Panc1 (cell line): ENCODE results near the gene LRP1B. TPM values are rescaled to one million over a fixed set of nuclear protein-coding genes. Genes with fewer than 3 reads are reported as not detected.
"Not testable (repeated sequence)": the region's sequence is repeated elsewhere in the genome, so short reads cannot be mapped to it uniquely, and the experiment has no call there.

Experiments used
- ATAC-seq: fragments of 200-7000 bp; cut with Tn5 transposase; 2 replicates; pipeline ENCODE4 v1.9.1; 2020; ENCODE audit warnings: mild to moderate bottlenecking, moderate library complexity
- BruUV-seq: library from RNA; stranded (reverse); fragments of 400-500 nt; replicated peaks from 2 replicates; lab custom pipeline; 2021; lab: Mats Ljungman, UMichigan
- CTCF ChIA-PET: fragments of 300-600 bp; sonication (Branson Sonifier 250); formaldehyde crosslinking; loops from one replicate; lab custom pipeline; 2022; ENCODE audit warnings: antibody characterized with exemption; lab: Charles Lee
- POLR2A ChIA-PET: fragments of 300-600 bp; sonication (Branson Sonifier 250); formaldehyde crosslinking; loops from one replicate; lab custom pipeline; 2022; ENCODE audit warnings: antibody characterized with exemption; lab: Charles Lee
- DNase-seq: peaks from one replicate; pipeline ENCODE4 v3.0.0-alpha.2; 2010; ENCODE audit warnings: low read depth, low spot score
- H3K27ac ChIP-seq: 2 replicates; pipeline ENCODE4 v1.5.1; 2011; ENCODE audit warnings: mild to moderate bottlenecking, low read length, inconsistent platforms
- H3K27me3 ChIP-seq: fragments of 200-500 bp; sonication (Bioruptor generic); 2 replicates; pipeline ENCODE4 v1.6.0; 2014; ENCODE audit warnings: low read length, inconsistent platforms; ENCODE audit not compliant: control insufficient read depth, insufficient read depth
- H3K36me3 ChIP-seq: fragments of 200-500 bp; sonication (Bioruptor generic); 2 replicates; pipeline ENCODE4 v1.5.1; 2014; ENCODE audit warnings: inconsistent platforms, mild to moderate bottlenecking, low read length, moderate library complexity; ENCODE audit not compliant: control insufficient read depth, insufficient read depth
- H3K4me1 ChIP-seq: 2 replicates; pipeline ENCODE4 v1.5.1; 2011; ENCODE audit warnings: inconsistent platforms, mild to moderate bottlenecking, low read length, moderate library complexity; ENCODE audit not compliant: control insufficient read depth, insufficient read depth
- H3K4me3 ChIP-seq, 2 experiments: 2 replicates each; pipeline ENCODE4 v1.5.1; 2011 to 2012; ENCODE audit warnings: low read depth in 2 of 2, low read length in 2 of 2, mild to moderate bottlenecking in 2 of 2, inconsistent platforms in 1 of 2, moderate library complexity in 1 of 2
- H3K9me3 ChIP-seq: fragments of 200-500 bp; sonication (Bioruptor generic); 2 replicates; pipeline ENCODE4 v1.5.1; 2014; ENCODE audit warnings: low read depth, mild to moderate bottlenecking, inconsistent platforms, low read length, moderate library complexity; ENCODE audit not compliant: control insufficient read depth, insufficient read depth
- CTCF ChIP-seq: fragments of 450-650 bp; IDR thresholded peaks from 2 replicates; pipeline ENCODE4 v1.5.1; 2017; ENCODE audit warnings: mild to moderate bottlenecking
- POLR2AphosphoS5 ChIP-seq: IDR thresholded peaks from 2 replicates; pipeline ENCODE4 v1.6.1; 2012; ENCODE audit warnings: mild to moderate bottlenecking, low read depth, low read length, moderate library complexity
- REST ChIP-seq, 2 experiments: IDR thresholded peaks; 2 replicates each; pipeline ENCODE4 v1.6.1; 2011 to 2012; ENCODE audit warnings: low read depth in 2 of 2, control low read depth in 1 of 2, low read length in 1 of 2, mild to moderate bottlenecking in 1 of 2, moderate library complexity in 1 of 2; ENCODE audit not compliant: insufficient read depth in 1 of 2
- SIN3A ChIP-seq: IDR thresholded peaks from 2 replicates; pipeline ENCODE4 v1.6.1; 2012; ENCODE audit warnings: low read depth, mild to moderate bottlenecking, low read length, moderate library complexity, borderline replicate concordance; ENCODE audit not compliant: insufficient read depth
- TCF7L2 ChIP-seq: IDR thresholded peaks from 2 replicates; pipeline ENCODE4 v1.6.1; 2011; ENCODE audit warnings: mild to moderate bottlenecking, low read depth, low read length, inconsistent platforms
- in situ Hi-C: cut with HindIII; loops from 2 replicates; pipeline ENCODE4 v1.10.0; 2016; ENCODE audit warnings: low sequenced_read_pairs, low pct_unique_long_range_greater_than_20kb
- intact Hi-C: fragments of 100-400 bp; cut with micrococcal nuclease; formaldehyde crosslinking; loops from one replicate; pipeline ENCODE4 v1.10.0; 2022; ENCODE audit not compliant: unreplicated experiment
- total RNA-seq: library from RNA; stranded (reverse); gene quantifications from one replicate; pipeline ENCODE4 v1.2.1, GENCODE V29; 2021; ENCODE audit not compliant: unreplicated experiment

The LRP1B gene
- total RNA-seq, 1 experiment from 2014 or later: 0.54 TPM

GRCh38 chr2:140417504-140417903 lies 1713.3 kb downstream of the LRP1B start:
- TF ChIP-seq POLR2AphosphoS5: no peak
- no peak for TF ChIP-seq SIN3A
- no peak for TF ChIP-seq TCF7L2
- TF ChIP-seq REST (IDR thresholded peaks at IDR 0.05; ENCODE audit: insufficient read depth in 1 of 2, low read depth in 2 of 2, low read length in 1 of 2): no peak
- TF ChIP-seq CTCF: no peak
- DNase-seq (no peak), ATAC-seq (no peak)
- Histone ChIP-seq H3K36me3 (no peaks in the 10 kb centered on the region), H3K4me1 (no peaks in the 10 kb centered on the region), H3K27ac (no peak overlapping the region), H3K9me3 (no peaks in the 10 kb centered on the region), H3K27me3 (no peaks in the 10 kb centered on the region), H3K4me3 (no peak overlapping the region)
- CTCF ChIA-PET: no interaction called here
- intact Hi-C loops (no loop called here), in situ Hi-C loops (no loop called here)
- POLR2A ChIA-PET: no interaction called here
- no TSS peak for BruUV-seq

- H3K4me1 ChIP-seq: no peaks in the 10 kb centered on the region
- intact Hi-C loops: no loop called here
- ChIA-PET CTCF (no interaction called here), POLR2A (no interaction called here)
- H3K9me3 ChIP-seq: no peaks in the 10 kb centered on the region
- no peak overlapping the region for H3K4me3 ChIP-seq
- TF ChIP-seq REST (IDR thresholded peaks at IDR 0.05; ENCODE audit: insufficient read depth in 1 of 2, low read depth in 2 of 2, low read length in 1 of 2) (no peak), SIN3A (no peak), TCF7L2 (no peak), POLR2AphosphoS5 (no peak), CTCF (no peak)
- BruUV-seq: no TSS peak
- H3K36me3 ChIP-seq: no peaks in the 10 kb centered on the region
- in situ Hi-C loops: no loop called here
- ATAC-seq (no peak), DNase-seq (no peak)
- H3K27ac ChIP-seq: no peak overlapping the region
- no peaks in the 10 kb centered on the region for H3K27me3 ChIP-seq
These were observed 1714.2 kb downstream of the LRP1B start for GRCh38 chr2:140416577-140416976.

- in situ Hi-C loops, H3K9me3 ChIP-seq, DNase-seq: not testable (repeated sequence)
These were observed 1715.8 kb downstream of the LRP1B start for GRCh38 chr2:140415035-140415434.

More at GRCh38 chr2:140415035-140415434, 1715.8 kb downstream of the LRP1B start:
- H3K36me3 ChIP-seq, H3K27ac ChIP-seq, POLR2A ChIA-PET, intact Hi-C loops, ATAC-seq, BruUV-seq, H3K4me1 ChIP-seq, H3K27me3 ChIP-seq, CTCF ChIA-PET, H3K4me3 ChIP-seq: not testable (repeated sequence)
